ENCODE results near the gene FITM1. TPM values are rescaled to one million over a fixed set of nuclear protein-coding genes. Genes with fewer than 3 reads are reported as not detected.
"Not testable (repeated sequence)": the region's sequence is repeated elsewhere in the genome, so short reads cannot be mapped to it uniquely, and the experiment has no call there.

FITM1 gene
- total RNA-seq, 6 experiments from 2014 or later = not detected

DNA sequence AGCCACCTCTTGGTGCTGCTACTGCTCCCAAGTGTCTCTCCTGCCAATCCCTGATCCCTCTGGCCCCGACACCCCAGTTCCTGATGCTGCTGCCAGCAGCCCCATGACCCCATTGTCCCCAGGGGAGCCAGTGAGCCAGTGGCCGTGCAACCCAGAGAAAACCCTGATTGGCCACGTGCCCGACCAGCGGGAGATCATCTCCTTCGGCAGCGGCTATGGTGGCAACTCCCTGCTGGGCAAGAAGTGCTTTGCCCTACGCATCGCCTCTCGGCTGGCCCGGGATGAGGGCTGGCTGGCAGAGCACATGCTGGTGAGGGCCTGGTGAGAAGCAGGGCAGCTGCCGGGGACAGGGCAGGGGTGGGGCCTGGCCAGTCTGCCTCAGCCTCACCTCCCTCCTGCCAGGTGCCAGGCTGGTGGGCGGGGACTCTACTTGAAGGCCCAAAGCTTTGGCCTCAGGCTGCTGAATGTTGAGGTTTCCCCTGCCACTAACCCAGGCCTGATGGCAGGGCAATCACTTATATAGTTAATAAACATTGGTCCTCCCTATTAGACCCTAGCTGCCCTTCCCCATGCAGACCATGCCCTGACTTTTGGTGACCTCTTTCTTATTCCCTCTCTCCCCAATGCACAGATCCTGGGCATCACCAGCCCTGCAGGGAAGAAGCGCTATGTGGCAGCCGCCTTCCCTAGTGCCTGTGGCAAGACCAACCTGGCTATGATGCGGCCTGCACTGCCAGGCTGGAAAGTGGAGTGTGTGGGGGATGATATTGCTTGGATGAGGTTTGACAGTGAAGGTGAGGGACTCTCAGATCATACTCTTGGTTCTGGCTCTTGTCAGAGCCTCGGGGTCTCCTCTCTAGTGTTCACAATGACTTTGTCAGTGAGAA, 31.3 kb upstream of the FITM1 start:
- no peak overlapping the region for H3K27ac Mint-ChIP-seq
- H3K27me3 Mint-ChIP-seq (ENCODE audit: insufficient read depth) = no peaks in the 10 kb centered on the region; the same call in none of the 2 replicates
- H3K9me3 Mint-ChIP-seq = no peaks in the 10 kb centered on the region
- H3K4me1 Mint-ChIP-seq (ENCODE audit: low read depth) = peaks cover 16% of the 10 kb centered on the region
- DNase-seq = no peak
- H3K4me3 Mint-ChIP-seq = no peak overlapping the region
- TF ChIP-seq, protein P1, sequence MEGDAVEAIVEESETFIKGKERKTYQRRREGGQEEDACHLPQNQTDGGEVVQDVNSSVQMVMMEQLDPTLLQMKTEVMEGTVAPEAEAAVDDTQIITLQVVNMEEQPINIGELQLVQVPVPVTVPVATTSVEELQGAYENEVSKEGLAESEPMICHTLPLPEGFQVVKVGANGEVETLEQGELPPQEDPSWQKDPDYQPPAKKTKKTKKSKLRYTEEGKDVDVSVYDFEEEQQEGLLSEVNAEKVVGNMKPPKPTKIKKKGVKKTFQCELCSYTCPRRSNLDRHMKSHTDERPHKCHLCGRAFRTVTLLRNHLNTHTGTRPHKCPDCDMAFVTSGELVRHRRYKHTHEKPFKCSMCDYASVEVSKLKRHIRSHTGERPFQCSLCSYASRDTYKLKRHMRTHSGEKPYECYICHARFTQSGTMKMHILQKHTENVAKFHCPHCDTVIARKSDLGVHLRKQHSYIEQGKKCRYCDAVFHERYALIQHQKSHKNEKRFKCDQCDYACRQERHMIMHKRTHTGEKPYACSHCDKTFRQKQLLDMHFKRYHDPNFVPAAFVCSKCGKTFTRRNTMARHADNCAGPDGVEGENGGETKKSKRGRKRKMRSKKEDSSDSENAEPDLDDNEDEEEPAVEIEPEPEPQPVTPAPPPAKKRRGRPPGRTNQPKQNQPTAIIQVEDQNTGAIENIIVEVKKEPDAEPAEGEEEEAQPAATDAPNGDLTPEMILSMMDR (IDR thresholded peaks at IDR 0.05) = no peak
- peaks cover 17% of the 10 kb centered on the region; the same call in 1 of the 2 replicates for H3K36me3 Mint-ChIP-seq (ENCODE audit: low read depth)

DNA sequence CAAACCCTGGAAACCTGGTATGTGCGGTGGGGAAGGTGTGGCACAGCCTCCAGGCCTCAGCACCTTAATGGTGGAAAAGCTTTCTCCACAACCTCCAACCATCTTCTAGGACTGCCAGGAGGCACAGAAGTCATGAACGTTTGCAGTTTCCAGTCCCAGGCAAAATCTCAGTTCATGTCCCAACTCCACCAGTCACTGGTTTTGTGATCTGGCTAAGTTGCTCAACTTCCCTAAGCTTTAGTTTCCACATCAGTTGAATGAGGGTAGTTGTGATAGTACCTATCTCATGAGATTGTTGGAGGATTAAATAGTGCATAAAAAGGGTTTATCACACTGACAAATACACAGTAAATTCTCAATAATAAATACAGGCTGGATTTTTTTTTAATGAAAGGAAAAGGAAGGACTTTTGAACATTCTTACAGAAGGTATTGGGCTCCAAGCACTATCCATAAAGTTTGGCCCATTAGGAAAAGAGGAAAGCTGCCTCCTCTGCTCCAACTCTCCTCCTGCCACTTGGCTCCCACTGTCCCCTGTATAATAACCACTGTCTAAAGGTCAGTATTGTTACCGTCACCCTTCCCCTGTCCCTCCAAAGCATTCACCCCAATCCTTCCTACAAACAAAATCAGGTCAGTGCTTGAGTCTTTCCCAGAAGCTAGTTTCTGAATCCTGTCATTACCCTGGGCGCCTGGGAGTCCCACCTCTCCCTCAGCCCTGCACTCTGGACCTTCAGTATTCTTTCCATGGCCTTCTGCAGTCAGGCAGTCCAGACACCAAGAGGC, 30.1 kb upstream of the FITM1 start:
- DNase-seq = no peak
- Mint-ChIP-seq H3K27ac (no peak overlapping the region), H3K27me3 (ENCODE audit: insufficient read depth) (no peaks in the 10 kb centered on the region; the same call in 1 of the 2 replicates), H3K36me3 (ENCODE audit: low read depth) (peaks cover 26% of the 10 kb centered on the region), H3K4me1 (ENCODE audit: low read depth) (peaks cover 10% of the 10 kb centered on the region), H3K9me3 (no peaks in the 10 kb centered on the region), H3K4me3 (no peak overlapping the region)
- TF ChIP-seq, protein P1 (IDR thresholded peaks at IDR 0.05) = no peak

DNA sequence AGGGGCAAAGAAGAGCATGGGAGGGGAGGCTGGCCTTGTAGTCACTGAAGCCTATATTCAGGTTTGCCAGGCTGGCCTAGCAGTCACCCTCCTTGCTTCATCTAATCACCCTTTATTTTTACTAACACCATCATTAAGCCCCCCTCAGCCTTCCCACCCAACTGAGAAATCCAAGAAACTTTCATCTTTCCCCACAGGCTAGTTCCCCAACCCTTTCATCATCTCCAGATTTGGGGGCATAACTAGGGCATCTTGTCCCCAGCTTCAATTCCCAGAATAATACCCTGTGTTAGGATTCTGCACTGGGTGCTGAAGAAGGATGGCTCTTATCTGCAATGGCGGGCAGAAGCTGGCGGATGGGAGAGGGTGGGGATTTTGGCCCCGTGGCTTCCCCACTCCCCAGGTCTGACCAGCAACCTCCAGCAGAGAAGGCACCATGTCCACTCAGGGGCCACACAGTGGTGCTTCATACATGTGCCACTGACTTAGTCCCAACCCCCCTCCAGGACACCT, 29.4 kb upstream of the FITM1 start:
- Mint-ChIP-seq H3K36me3 (ENCODE audit: low read depth) (peaks cover 22% of the 10 kb centered on the region), H3K4me1 (ENCODE audit: low read depth) (peaks cover 8% of the 10 kb centered on the region)
- no peak for DNase-seq

DNA sequence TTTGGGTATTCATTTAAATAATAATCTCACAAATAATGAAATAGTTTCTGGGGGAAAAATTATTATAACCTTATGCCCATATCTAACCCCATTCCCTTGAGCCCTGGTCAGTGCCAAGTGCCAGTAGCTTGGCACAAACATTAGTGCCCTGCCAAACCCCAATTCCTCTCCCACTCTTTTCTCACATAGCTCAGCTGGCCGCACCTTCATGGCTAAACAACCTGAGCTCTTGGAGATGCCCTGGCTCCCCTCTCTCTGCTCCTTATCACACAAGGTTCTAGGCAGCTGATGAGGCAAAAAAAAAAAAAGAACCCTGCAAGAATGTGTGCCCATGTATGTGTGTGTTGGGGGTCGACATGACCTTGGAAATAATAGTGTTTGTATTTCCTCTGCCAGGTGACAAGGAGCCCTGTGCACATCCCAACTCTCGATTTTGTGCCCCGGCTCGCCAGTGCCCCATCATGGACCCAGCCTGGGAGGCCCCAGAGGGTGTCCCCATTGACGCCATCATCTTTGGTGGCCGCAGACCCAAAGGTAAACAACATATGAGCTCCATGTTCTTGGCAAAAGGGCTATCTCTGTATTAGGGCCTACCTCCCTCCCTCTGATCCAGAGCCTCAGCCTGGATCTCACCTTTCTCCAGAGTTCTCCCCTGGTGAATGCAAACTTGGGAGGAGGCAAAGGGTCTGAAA, 28.0 kb upstream of the FITM1 start:
- no peaks in the 10 kb centered on the region for H3K27me3 Mint-ChIP-seq (ENCODE audit: insufficient read depth)
- H3K36me3 Mint-ChIP-seq (ENCODE audit: low read depth) = peaks cover 22% of the 10 kb centered on the region
- H3K4me3 Mint-ChIP-seq = no peak overlapping the region
- no peak for DNase-seq
- TF ChIP-seq, protein P1 (IDR thresholded peaks at IDR 0.05) = no peak
- H3K9me3 Mint-ChIP-seq = no peaks in the 10 kb centered on the region
- H3K27ac Mint-ChIP-seq = no peak overlapping the region
- H3K4me1 Mint-ChIP-seq (ENCODE audit: low read depth) = peaks cover 16% of the 10 kb centered on the region

More for the DNA sequence above, 29.4 kb upstream of the FITM1 start:
- no peaks in the 10 kb centered on the region for H3K9me3 Mint-ChIP-seq
- H3K27ac Mint-ChIP-seq = no peak overlapping the region
- H3K27me3 Mint-ChIP-seq (ENCODE audit: insufficient read depth) = no peaks in the 10 kb centered on the region
- H3K4me3 Mint-ChIP-seq = no peak overlapping the region
- TF ChIP-seq, protein P1 (IDR thresholded peaks at IDR 0.05) = no peak

DNA sequence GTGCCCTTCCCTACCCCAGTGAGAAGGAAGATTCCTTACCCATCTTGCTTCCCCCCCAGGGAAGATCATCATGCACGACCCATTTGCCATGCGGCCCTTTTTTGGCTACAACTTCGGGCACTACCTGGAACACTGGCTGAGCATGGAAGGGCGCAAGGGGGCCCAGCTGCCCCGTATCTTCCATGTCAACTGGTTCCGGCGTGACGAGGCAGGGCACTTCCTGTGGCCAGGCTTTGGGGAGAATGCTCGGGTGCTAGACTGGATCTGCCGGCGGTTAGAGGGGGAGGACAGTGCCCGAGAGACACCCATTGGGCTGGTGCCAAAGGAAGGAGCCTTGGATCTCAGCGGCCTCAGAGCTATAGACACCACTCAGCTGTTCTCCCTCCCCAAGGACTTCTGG, 27.0 kb upstream of the FITM1 start:
- Mint-ChIP-seq H3K27ac (no peak overlapping the region), H3K4me3 (no peak overlapping the region), H3K9me3 (no peaks in the 10 kb centered on the region), H3K27me3 (ENCODE audit: insufficient read depth) (no peaks in the 10 kb centered on the region), H3K4me1 (ENCODE audit: low read depth) (peaks cover 26% of the 10 kb centered on the region), H3K36me3 (ENCODE audit: low read depth) (peaks cover 22% of the 10 kb centered on the region)
- no peak for DNase-seq
- TF ChIP-seq, protein P1 (IDR thresholded peaks at IDR 0.05) = no peak

DNA sequence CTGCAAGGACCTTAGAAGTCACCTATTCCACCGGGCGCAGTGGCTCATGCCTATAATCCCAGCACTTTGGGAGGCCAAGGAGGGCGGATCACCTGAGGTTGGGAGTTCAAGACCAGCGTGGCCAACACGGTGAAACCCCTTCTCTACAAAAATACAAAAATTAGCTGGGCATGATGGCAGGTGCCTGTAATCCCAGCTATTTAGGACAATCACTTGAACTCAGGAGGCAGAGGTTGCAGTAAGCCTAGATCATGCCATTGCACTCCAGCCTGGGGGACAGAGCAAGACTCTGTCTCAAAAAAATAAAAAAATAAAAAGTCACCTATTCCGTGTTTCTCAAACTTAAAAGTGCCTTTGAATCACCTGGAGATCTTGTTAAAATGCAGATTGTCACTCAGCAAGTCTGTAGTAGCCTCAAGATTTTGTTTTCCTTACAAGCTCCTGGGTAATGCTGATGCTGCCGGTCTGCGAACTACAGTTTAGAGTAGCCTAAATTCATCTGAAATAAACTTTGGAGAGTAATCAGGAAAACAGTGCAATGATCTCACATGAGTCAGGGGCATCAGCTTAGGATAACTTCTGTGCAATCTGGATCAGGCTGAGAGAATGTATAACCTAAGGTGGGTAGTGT, 24.7 kb upstream of the FITM1 start:
- not testable (repeated sequence) for DNase-seq; H3K4me3 Mint-ChIP-seq; H3K27me3 Mint-ChIP-seq (ENCODE audit: insufficient read depth); H3K27ac Mint-ChIP-seq; H3K9me3 Mint-ChIP-seq
- H3K36me3 Mint-ChIP-seq (ENCODE audit: low read depth) = peaks cover 22% of the 10 kb centered on the region
- H3K4me1 Mint-ChIP-seq (ENCODE audit: low read depth) = peaks cover 33% of the 10 kb centered on the region
